PFSK-1 (cell line): Measurements from ENCODE around the gene SPATA12.

Experiments
- FOXP2 ChIP-seq: optimal IDR thresholded peaks from 2 replicates; pipeline ENCODE3; 2011; ENCODE audit warnings: borderline replicate concordance, control low read depth, inconsistent platforms; ENCODE audit not compliant: insufficient read depth; ENCODE audit errors: extremely low read length, extremely low read depth
- POLR2AphosphoS5 ChIP-seq: IDR thresholded peaks from 2 replicates; pipeline ENCODE4 v1.6.1; 2012; ENCODE audit warnings: low read depth, mild to moderate bottlenecking, control low read depth, low read length, moderate library complexity
- REST ChIP-seq, 2 experiments: IDR thresholded peaks; 2 replicates each; pipeline versions ENCODE4 v1.6.1 to v1.8.0; 2011 to 2012; ENCODE audit warnings: low read depth in 2 of 2, low read length in 2 of 2, control low read depth in 1 of 2, inconsistent platforms in 1 of 2, mild to moderate bottlenecking in 1 of 2, moderate library complexity in 1 of 2; ENCODE audit not compliant: insufficient read depth in 1 of 2
- SIN3A ChIP-seq: IDR thresholded peaks from 2 replicates; pipeline ENCODE4 v1.6.1; 2012; ENCODE audit warnings: mild to moderate bottlenecking, low read length, moderate library complexity, borderline replicate concordance; ENCODE audit not compliant: insufficient read depth
- TAF1 ChIP-seq: IDR thresholded peaks from 2 replicates; pipeline ENCODE4 v1.6.1; 2012; ENCODE audit warnings: low read length, control low read depth, borderline replicate concordance; ENCODE audit not compliant: insufficient read depth

DNA sequence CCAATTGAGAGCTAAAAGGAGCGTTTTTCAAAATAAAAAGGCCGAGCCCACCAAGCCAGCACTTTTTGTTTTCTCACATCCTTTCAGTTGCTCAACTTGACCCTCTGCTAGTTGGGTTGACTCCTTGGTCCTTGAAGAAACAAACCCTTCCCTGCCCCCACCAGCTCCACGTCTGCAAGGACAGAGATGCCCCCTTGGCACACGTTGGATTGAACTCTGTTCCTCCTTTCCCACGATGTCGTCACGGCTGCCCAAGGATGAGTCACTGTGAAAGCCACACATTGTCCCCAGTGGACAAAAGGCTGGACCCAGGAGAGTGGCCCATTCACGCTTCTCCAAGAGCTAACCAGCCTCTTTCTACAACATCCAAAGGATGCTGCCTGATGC is 43.0 kb upstream of the SPATA12 start:
- no peak for TF ChIP-seq POLR2AphosphoS5
- no peak for TF ChIP-seq REST (IDR thresholded peaks at IDR 0.05; ENCODE audit: insufficient read depth in 1 of 2, low read depth in 2 of 2, low read length in 2 of 2)
- no peak for TF ChIP-seq SIN3A
- no peak for TF ChIP-seq TAF1
- TF ChIP-seq FOXP2, result no peak
